ENCODE data around the gene RANGAP1. TPM values are rescaled to one million over a fixed set of nuclear protein-coding genes. Genes with fewer than 3 reads are reported as not detected.
A peak's percentile ranks its signal among the peaks of the same experiment; 100 is the strongest.

Gene RANGAP1
- total RNA-seq, 2 donors from 2014 or later = 81.6 to 166 TPM

GRCh38 chr22:41223535-41223934, 62.5 kb downstream of the RANGAP1 start:
- no peaks in the 10 kb centered on the region for H3K27me3 Mint-ChIP-seq
- H3K4me3 Mint-ChIP-seq = no peak overlapping the region
- no peak overlapping the region for H3K27ac Mint-ChIP-seq
- ATAC-seq (replicated peaks) = no peak
- H3K4me1 Mint-ChIP-seq = no peaks in the 10 kb centered on the region
- H3K9me3 Mint-ChIP-seq = no peaks in the 10 kb centered on the region
- H3K36me3 Mint-ChIP-seq (ENCODE audit: low read depth) = peaks cover 88% of the 10 kb centered on the region

- no peaks in the 10 kb centered on the region for H3K27me3 Mint-ChIP-seq
- H3K4me3 Mint-ChIP-seq = no peak overlapping the region
- H3K9me3 Mint-ChIP-seq = no peaks in the 10 kb centered on the region
- no peak overlapping the region for H3K27ac Mint-ChIP-seq
- H3K4me1 Mint-ChIP-seq = peaks cover under 1% of the 10 kb centered on the region
- no peak for ATAC-seq (replicated peaks)
- H3K36me3 Mint-ChIP-seq (ENCODE audit: low read depth) = peaks cover 87% of the 10 kb centered on the region
These were observed 63.0 kb downstream of the RANGAP1 start for GRCh38 chr22:41222846-41223507.

GRCh38 chr22:41217553-41218157, 68.3 kb downstream of the RANGAP1 start:
- Mint-ChIP-seq H3K4me3 (peak overlapping the region; percentile 66), H3K27me3 (no peaks in the 10 kb centered on the region)

GRCh38 chr22:41216984-41217383, 69.0 kb downstream of the RANGAP1 start:
- Mint-ChIP-seq H3K36me3 (ENCODE audit: low read depth) (peaks cover 92% of the 10 kb centered on the region), H3K27me3 (no peaks in the 10 kb centered on the region), H3K9me3 (no peaks in the 10 kb centered on the region), H3K27ac (peak overlapping the region; percentile 86), H3K4me1 (peaks cover 11% of the 10 kb centered on the region), H3K4me3 (peak overlapping the region; percentile 66)
- no peak for ATAC-seq (replicated peaks)

More at GRCh38 chr22:41217553-41218157, 68.3 kb downstream of the RANGAP1 start:
- H3K27ac Mint-ChIP-seq = peak overlapping the region; percentile 86
- ATAC-seq (replicated peaks) = peak; percentile 96
- H3K9me3 Mint-ChIP-seq = no peaks in the 10 kb centered on the region
- peaks cover 11% of the 10 kb centered on the region for H3K4me1 Mint-ChIP-seq
- H3K36me3 Mint-ChIP-seq (ENCODE audit: low read depth) = peaks cover 92% of the 10 kb centered on the region

DNA sequence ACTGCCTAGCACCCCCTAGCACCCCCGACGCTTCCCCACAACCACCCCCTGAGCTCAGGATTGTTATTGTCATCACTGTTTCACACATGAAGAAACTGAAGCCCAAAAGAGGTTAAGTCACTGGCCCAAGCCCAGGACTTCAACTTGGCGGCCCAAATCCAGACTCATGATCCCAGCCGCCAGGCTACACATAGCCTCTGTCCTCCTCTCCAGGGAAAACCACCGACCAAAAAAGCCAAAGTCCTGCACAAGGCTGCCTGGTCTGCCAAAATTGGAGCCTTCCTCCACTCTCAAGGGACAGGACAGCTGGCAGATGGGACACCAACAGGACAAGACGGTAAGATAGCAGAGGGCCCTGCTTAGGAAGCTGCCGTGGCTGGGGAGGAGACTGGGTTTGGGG, 70.1 kb downstream of the RANGAP1 start:
- Mint-ChIP-seq H3K9me3 (no peaks in the 10 kb centered on the region), H3K4me1 (peaks cover 11% of the 10 kb centered on the region), H3K27me3 (no peaks in the 10 kb centered on the region), H3K27ac (no peak overlapping the region), H3K4me3 (no peak overlapping the region), H3K36me3 (ENCODE audit: low read depth) (peaks cover 87% of the 10 kb centered on the region)
- ATAC-seq (replicated peaks) = no peak

- H3K27ac Mint-ChIP-seq = no peak overlapping the region
- no peaks in the 10 kb centered on the region for H3K9me3 Mint-ChIP-seq
- peaks cover 11% of the 10 kb centered on the region for H3K4me1 Mint-ChIP-seq
- peaks cover 87% of the 10 kb centered on the region for H3K36me3 Mint-ChIP-seq (ENCODE audit: low read depth)
- H3K27me3 Mint-ChIP-seq = no peaks in the 10 kb centered on the region
- no peak overlapping the region for H3K4me3 Mint-ChIP-seq
- ATAC-seq (replicated peaks) = no peak
These were observed 70.6 kb downstream of the RANGAP1 start for GRCh38 chr22:41215409-41215808.

DNA sequence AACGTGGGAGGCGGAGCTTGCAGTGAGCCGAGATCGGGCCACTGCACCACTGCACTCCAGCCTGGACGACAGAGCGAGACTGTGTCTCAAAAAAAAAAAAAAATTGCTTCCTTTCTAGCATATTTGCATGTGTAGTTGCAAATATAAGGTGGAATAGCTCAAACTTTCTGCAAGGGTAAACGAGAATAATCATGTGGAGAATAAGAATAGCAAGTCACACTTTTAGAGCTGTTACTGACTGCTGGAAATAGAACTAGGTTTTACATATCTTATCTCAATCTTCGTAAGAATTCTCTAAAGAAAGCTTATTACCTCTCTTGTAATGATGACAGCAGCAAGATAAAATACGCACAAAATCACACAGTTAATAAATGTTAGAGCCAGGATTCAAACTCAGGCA, 79.3 kb downstream of the RANGAP1 start:
- H3K4me3 Mint-ChIP-seq = peak overlapping the region; percentile 90
- H3K4me1 Mint-ChIP-seq = peaks cover 6% of the 10 kb centered on the region
- H3K27me3 Mint-ChIP-seq = no peaks in the 10 kb centered on the region
- peaks cover 41% of the 10 kb centered on the region for H3K36me3 Mint-ChIP-seq (ENCODE audit: low read depth)
- no peaks in the 10 kb centered on the region for H3K9me3 Mint-ChIP-seq
- no peak for ATAC-seq (replicated peaks)
- H3K27ac Mint-ChIP-seq = no peak overlapping the region

GRCh38 chr22:41204992-41205900, 80.7 kb downstream of the RANGAP1 start, which contains the start of gene L3MBTL2:
Gene L3MBTL2, plus strand, starts transcription at chr22:41205312. Its CDS starts 51 bp downstream, at chr22:41205363.
- peaks cover 30% of the 10 kb centered on the region for H3K36me3 Mint-ChIP-seq (ENCODE audit: low read depth)
- peak; percentile 100 for ATAC-seq (replicated peaks)
- peaks cover 6% of the 10 kb centered on the region for H3K4me1 Mint-ChIP-seq
- peak within 1 kb of the TSS; percentile 90 for H3K4me3 Mint-ChIP-seq
- H3K27ac Mint-ChIP-seq = peak within 1 kb of the TSS; percentile 91
- no peaks in the 10 kb centered on the region for H3K27me3 Mint-ChIP-seq
- H3K9me3 Mint-ChIP-seq = no peaks in the 10 kb centered on the region

GRCh38 chr22:41204066-41204465, 81.9 kb downstream of the RANGAP1 start:
- Mint-ChIP-seq H3K36me3 (ENCODE audit: low read depth) (peaks cover 19% of the 10 kb centered on the region), H3K4me3 (peak overlapping the region; percentile 28), H3K9me3 (no peaks in the 10 kb centered on the region), H3K27ac (peak overlapping the region; percentile 75), H3K27me3 (no peaks in the 10 kb centered on the region), H3K4me1 (no peaks in the 10 kb centered on the region)
- ATAC-seq (replicated peaks) = no peak

GRCh38 chr22:41203118-41203517, 82.9 kb downstream of the RANGAP1 start:
- H3K27ac Mint-ChIP-seq = no peak overlapping the region

GRCh38 chr22:41201141-41201540, 84.8 kb downstream of the RANGAP1 start:
- no peak overlapping the region for H3K27ac Mint-ChIP-seq
- no peaks in the 10 kb centered on the region for H3K27me3 Mint-ChIP-seq
- no peaks in the 10 kb centered on the region for H3K9me3 Mint-ChIP-seq
- no peaks in the 10 kb centered on the region for H3K36me3 Mint-ChIP-seq (ENCODE audit: low read depth)
- H3K4me3 Mint-ChIP-seq = no peak overlapping the region
- no peak for ATAC-seq (replicated peaks)
- peaks cover 8% of the 10 kb centered on the region for H3K4me1 Mint-ChIP-seq

More at GRCh38 chr22:41203118-41203517, 82.9 kb downstream of the RANGAP1 start:
- Mint-ChIP-seq H3K36me3 (ENCODE audit: low read depth) (peaks cover 10% of the 10 kb centered on the region), H3K4me3 (no peak overlapping the region), H3K27me3 (no peaks in the 10 kb centered on the region), H3K4me1 (peaks cover 3% of the 10 kb centered on the region), H3K9me3 (no peaks in the 10 kb centered on the region)
- no peak for ATAC-seq (replicated peaks)

GRCh38 chr22:41198027-41198580, 87.9 kb downstream of the RANGAP1 start:
- H3K9me3 Mint-ChIP-seq = no peaks in the 10 kb centered on the region
- ATAC-seq (replicated peaks) = peak; percentile 63
- peaks cover 8% of the 10 kb centered on the region for H3K4me1 Mint-ChIP-seq
- H3K4me3 Mint-ChIP-seq = peak overlapping the region; percentile 95
- H3K27ac Mint-ChIP-seq = peak overlapping the region; percentile 81
- no peaks in the 10 kb centered on the region for H3K27me3 Mint-ChIP-seq
- H3K36me3 Mint-ChIP-seq (ENCODE audit: low read depth) = no peaks in the 10 kb centered on the region

DNA sequence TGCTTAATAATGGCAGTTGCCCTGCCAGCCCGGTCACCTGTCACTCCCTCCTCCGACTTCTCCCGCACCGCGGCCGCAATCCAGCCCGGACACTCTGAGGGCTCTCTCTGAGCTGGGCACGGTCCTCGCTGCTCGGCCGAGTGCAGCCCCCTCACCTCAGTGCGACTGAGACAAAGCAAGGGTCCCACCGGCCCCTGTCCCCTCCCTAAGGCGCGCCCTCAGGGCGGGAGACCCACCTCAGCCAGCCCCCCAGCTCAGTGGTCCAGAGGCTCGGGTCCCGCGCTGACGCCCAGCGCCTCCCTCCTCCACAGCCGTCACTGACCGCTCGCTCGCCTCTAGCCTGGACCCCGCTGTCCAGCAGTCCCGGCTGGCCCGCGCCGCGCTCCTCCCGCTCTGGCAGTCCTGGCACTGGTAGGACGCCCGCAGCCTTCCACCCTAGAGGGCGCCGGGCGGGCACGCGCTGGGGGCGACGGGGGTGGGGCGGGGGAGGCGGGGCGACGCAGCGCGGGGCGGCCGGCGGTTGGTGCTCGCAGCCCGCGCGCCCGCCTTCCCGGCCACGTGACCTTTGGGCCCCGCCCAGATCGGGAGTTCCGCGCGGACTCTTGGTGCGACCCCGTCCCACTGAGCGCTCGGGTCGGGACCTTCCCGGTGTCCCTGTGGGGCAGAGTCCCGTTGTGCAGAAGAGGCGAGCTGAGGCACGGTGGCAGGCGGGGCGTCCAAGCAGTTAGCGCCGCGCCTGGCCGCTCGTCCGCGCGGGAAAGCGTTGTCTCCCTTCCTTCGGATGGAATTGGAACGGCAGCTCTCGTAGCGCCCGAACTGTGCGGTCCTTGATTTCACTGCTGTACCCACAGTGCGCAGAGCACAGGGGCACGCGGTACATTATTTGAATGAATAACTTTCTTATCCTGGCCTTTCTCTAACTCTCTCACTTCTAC, 88.7 kb downstream of the RANGAP1 start:
- no peaks in the 10 kb centered on the region for H3K36me3 Mint-ChIP-seq (ENCODE audit: low read depth)
- peak overlapping the region; percentile 95 for H3K4me3 Mint-ChIP-seq
- no peaks in the 10 kb centered on the region for H3K9me3 Mint-ChIP-seq
- H3K4me1 Mint-ChIP-seq = peaks cover 8% of the 10 kb centered on the region
- ATAC-seq (replicated peaks) = peak; percentile 90
- no peaks in the 10 kb centered on the region for H3K27me3 Mint-ChIP-seq
- peak overlapping the region; percentile 81 for H3K27ac Mint-ChIP-seq
